Karpas-422 (cell line): ENCODE results near the gene MPDU1. TPM values are rescaled to one million over a fixed set of nuclear protein-coding genes. Genes with fewer than 3 reads are reported as not detected.
A peak's percentile ranks its signal among the peaks of the same experiment; 100 is the strongest.

Source experiments
- DNase-seq: peaks from one replicate; pipeline ENCODE4 v3.0.0-alpha.2; 2015
- H2AFZ ChIP-seq: fragments of 200-600 bp; sonication (generic); 2 replicates; pipeline ENCODE4 v1.6.1; 2014; ENCODE audit warnings: antibody characterized with exemption, low read length, mixed read lengths
- H3K27ac ChIP-seq: fragments of 200-600 bp; sonication (generic); 2 replicates; pipeline ENCODE4 v1.5.1; 2014; ENCODE audit warnings: mild to moderate bottlenecking, low read length, moderate library complexity
- H3K27me3 ChIP-seq: fragments of 200-600 bp; sonication (generic); 2 replicates; pipeline ENCODE4 v1.6.1; 2014; ENCODE audit warnings: low read length, mixed read lengths
- H3K36me3 ChIP-seq: fragments of 200-600 bp; sonication (generic); 2 replicates; pipeline ENCODE4 v1.6.1; 2014; ENCODE audit warnings: low read length, mixed read lengths; ENCODE audit not compliant: insufficient read depth
- H3K4me1 ChIP-seq: fragments of 200-600 bp; sonication (generic); 2 replicates; pipeline ENCODE4 v1.6.1; 2014; ENCODE audit warnings: mild to moderate bottlenecking, low read length, mixed read lengths
- H3K4me2 ChIP-seq: fragments of 200-600 bp; sonication (generic); 2 replicates; pipeline ENCODE4 v1.6.1; 2014; ENCODE audit warnings: low read length, low read depth, mild to moderate bottlenecking; ENCODE audit not compliant: poor library complexity, severe bottlenecking
- H3K4me3 ChIP-seq: fragments of 200-600 bp; sonication (generic); 2 replicates; pipeline ENCODE4 v1.5.1; 2014; ENCODE audit warnings: mild to moderate bottlenecking, antibody characterized with exemption, low read length, mixed read lengths
- H3K79me2 ChIP-seq: fragments of 200-600 bp; sonication (generic); 2 replicates; pipeline ENCODE4 v1.6.1; 2014; ENCODE audit warnings: mild to moderate bottlenecking, low read length, mixed read lengths
- H3K9ac ChIP-seq: fragments of 200-600 bp; sonication (generic); 2 replicates; pipeline ENCODE4 v1.6.0; 2014; ENCODE audit warnings: low read length
- H3K9me2 ChIP-seq: fragments of 200-600 bp; sonication (generic), shearing (Covaris generic); replicated peaks from 2 replicates; pipeline ENCODE4 v1.6.0; 2014; ENCODE audit warnings: mild to moderate bottlenecking, low read length, moderate library complexity; ENCODE audit not compliant: insufficient read depth
- H3K9me3 ChIP-seq: fragments of 300-700, 200-600 bp; sonication (generic); 2 replicates; pipeline ENCODE4 v1.6.1; 2014; ENCODE audit warnings: low read length, mixed read lengths
- H4K20me1 ChIP-seq: fragments of 200-600 bp; sonication (generic); 2 replicates; pipeline ENCODE4 v1.6.1; 2014; ENCODE audit warnings: mild to moderate bottlenecking, antibody characterized with exemption, low read length, low read depth; ENCODE audit not compliant: insufficient read depth
- total RNA-seq: library from RNA; depleted of rRNA; stranded (reverse); fragments of >200 nt; shearing (Covaris generic); gene quantifications from 2 replicates; pipeline ENCODE4 v1.2.3, GENCODE V29; 2014; ENCODE audit warnings: low replicate concordance

Gene MPDU1
- total RNA-seq, 1 experiment from 2014 or later, result 25.4 TPM

DNA sequence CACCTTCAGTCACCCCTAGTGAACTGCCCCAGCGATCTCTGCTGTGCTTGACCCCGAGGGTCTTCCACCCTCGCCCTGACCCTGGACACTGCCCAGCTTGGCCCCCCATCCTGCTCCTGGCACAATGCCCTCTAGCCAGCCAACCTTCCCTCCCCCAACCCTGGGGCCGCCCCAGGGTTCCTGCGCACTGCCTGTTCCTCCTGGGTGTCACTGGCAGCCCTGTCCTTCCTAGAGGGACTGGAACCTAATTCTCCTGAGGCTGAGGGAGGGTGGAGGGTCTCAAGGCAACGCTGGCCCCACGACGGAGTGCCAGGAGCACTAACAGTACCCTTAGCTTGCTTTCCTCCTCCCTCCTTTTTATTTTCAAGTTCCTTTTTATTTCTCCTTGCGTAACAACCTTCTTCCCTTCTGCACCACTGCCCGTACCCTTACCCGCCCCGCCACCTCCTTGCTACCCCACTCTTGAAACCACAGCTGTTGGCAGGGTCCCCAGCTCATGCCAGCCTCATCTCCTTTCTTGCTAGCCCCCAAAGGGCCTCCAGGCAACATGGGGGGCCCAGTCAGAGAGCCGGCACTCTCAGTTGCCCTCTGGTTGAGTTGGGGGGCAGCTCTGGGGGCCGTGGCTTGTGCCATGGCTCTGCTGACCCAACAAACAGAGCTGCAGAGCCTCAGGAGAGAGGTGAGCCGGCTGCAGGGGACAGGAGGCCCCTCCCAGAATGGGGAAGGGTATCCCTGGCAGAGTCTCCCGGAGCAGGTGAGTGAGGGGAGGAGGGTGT lies 24.9 kb upstream of the MPDU1 start, which contains the start of gene TNFSF13:
TNFSF13 (plus strand) TSS at position 207 of the 776 bp plus-strand sequence; CDS start at position 497, 290 bp downstream.
- Histone ChIP-seq H3K4me3 (no peak within 1 kb of the TSS), H3K4me2 (peak within 1 kb of the TSS; percentile 28), H3K9ac (peak within 1 kb of the TSS; percentile 38), H3K27me3 (no peaks in the 10 kb centered on the region), H3K9me2 (no peaks in the 10 kb centered on the region), H3K9me3 (no peaks in the 10 kb centered on the region), H3K27ac (no peak within 1 kb of the TSS), H2AFZ (no peak within 1 kb of the TSS), H3K36me3 (peaks cover 5% of the 10 kb centered on the region; the same call in 1 of the 2 replicates), H3K4me1 (peaks cover 38% of the 10 kb centered on the region), H4K20me1 (peaks cover 3% of the 10 kb centered on the region; the same call in 1 of the 2 replicates), H3K79me2 (peaks cover 27% of the 10 kb centered on the region)
- DNase-seq, result no peak

DNA sequence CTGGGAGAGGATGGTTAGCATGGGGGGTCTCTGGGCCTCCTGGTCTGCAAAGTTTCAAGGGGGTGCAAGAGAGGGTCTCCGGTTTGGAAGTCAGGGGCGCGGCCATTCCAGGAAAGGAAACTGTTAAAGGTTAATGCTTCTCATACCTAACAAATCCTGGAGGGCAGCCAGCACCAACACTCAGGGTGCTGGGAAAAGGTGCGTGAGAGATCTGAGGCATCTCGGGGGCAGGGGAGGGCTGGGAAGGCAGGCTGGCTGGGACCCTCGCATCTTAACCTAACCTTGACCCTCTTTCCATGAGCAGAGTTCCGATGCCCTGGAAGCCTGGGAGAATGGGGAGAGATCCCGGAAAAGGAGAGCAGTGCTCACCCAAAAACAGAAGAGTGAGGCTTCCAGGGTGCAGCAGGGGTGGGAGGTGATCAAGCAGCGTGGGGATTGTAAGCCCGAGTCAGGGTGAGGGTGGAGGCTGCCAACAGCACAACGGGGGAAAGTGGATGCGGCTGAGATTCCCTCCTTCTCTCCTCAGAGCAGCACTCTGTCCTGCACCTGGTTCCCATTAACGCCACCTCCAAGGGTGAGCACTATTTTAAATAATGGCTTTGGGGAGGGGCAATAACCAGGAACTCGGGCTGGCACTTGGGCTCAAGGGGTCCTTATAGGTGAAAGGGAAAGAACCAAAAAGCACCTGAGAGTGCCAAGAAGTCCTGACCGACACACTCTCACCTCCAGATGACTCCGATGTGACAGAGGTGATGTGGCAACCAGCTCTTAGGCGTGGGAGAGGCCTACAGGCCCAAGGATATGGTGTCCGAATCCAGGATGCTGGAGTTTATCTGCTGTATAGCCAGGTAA lies 24.1 kb upstream of the MPDU1 start:
- H3K79me2 ChIP-seq, result peaks cover 35% of the 10 kb centered on the region
- H3K27me3 ChIP-seq, result no peaks in the 10 kb centered on the region
- H3K4me3 ChIP-seq, result no peak overlapping the region
- no peak overlapping the region for H2AFZ ChIP-seq
- H3K36me3 ChIP-seq, result peaks cover 11% of the 10 kb centered on the region
- no peak for DNase-seq
- H3K9ac ChIP-seq, result no peak overlapping the region
- peak overlapping the region; percentile 88 for H3K4me2 ChIP-seq
- no peaks in the 10 kb centered on the region for H3K9me3 ChIP-seq
- peaks cover 44% of the 10 kb centered on the region for H3K4me1 ChIP-seq
- no peak overlapping the region for H3K27ac ChIP-seq
- H3K9me2 ChIP-seq, result no peaks in the 10 kb centered on the region
- H4K20me1 ChIP-seq, result peaks cover 3% of the 10 kb centered on the region; the same call in 1 of the 2 replicates

DNA sequence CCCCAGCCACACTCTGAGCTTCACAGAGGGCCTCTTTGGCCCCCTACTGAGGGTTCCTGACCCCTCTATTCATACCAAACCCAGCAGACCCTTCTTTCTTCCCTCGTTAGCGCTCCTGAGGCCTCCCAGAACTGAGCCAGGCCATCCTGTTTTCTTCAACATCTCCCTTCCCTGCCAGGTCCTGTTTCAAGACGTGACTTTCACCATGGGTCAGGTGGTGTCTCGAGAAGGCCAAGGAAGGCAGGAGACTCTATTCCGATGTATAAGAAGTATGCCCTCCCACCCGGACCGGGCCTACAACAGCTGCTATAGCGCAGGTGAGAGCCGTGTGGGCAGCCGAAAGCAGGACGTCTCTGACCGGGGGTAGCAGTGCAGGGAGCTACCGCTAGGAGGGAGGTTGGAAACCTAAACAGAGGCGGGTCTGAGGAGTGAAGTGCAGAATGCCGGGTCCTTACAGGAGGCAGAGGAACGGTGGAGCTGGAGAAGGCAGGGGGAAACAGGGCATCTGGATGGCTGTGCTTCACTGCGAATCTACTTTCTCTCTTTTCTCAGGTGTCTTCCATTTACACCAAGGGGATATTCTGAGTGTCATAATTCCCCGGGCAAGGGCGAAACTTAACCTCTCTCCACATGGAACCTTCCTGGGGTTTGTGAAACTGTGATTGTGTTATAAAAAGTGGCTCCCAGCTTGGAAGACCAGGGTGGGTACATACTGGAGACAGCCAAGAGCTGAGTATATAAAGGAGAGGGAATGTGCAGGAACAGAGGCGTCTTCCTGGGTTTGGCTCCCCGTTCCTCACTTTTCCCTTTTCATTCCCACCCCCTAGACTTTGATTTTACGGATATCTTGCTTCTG lies 23.3 kb upstream of the MPDU1 start:
- Histone ChIP-seq H3K4me2 (peak overlapping the region; percentile 88), H3K27me3 (no peaks in the 10 kb centered on the region), H3K4me1 (peaks cover 44% of the 10 kb centered on the region), H4K20me1 (peaks cover 9% of the 10 kb centered on the region; the same call in 1 of the 2 replicates), H3K9me2 (no peaks in the 10 kb centered on the region), H3K9ac (peak overlapping the region; percentile 87), H3K9me3 (no peaks in the 10 kb centered on the region), H3K79me2 (peaks cover 43% of the 10 kb centered on the region), H3K27ac (no peak overlapping the region), H3K36me3 (peaks cover 19% of the 10 kb centered on the region), H3K4me3 (peak overlapping the region; percentile 86), H2AFZ (no peak overlapping the region)
- peak; percentile 88 for DNase-seq

DNA sequence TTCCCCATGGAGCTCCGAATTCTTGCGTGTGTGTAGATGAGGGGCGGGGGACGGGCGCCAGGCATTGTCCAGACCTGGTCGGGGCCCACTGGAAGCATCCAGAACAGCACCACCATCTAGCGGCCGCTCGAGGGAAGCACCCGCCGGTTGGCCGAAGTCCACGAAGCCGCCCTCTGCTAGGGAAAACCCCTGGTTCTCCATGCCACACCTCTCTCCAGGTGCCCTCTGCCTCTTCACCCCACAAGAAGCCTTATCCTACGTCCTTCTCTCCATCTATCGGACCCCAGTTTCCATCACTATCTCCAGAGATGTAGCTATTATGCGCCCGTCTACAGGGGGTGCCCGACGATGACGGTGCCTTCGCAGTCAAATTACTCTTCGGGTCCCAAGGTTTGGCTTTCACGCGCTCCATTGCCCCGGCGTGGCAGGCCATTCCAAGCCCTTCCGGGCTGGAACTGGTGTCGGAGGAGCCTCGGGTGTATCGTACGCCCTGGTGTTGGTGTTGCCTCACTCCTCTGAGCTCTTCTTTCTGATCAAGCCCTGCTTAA lies 22.6 kb upstream of the MPDU1 start:
- Histone ChIP-seq H3K27me3 (no peaks in the 10 kb centered on the region), H3K36me3 (peaks cover 24% of the 10 kb centered on the region), H2AFZ (peak overlapping the region; percentile 92), H3K4me3 (peak overlapping the region; percentile 86), H3K9ac (peak overlapping the region; percentile 87), H4K20me1 (peaks cover 10% of the 10 kb centered on the region; the same call in 1 of the 2 replicates), H3K9me3 (no peaks in the 10 kb centered on the region), H3K4me2 (peak overlapping the region; percentile 88), H3K9me2 (no peaks in the 10 kb centered on the region), H3K27ac (peak overlapping the region; percentile 81), H3K79me2 (peaks cover 48% of the 10 kb centered on the region), H3K4me1 (peaks cover 44% of the 10 kb centered on the region)
- peak; percentile 92 for DNase-seq

DNA sequence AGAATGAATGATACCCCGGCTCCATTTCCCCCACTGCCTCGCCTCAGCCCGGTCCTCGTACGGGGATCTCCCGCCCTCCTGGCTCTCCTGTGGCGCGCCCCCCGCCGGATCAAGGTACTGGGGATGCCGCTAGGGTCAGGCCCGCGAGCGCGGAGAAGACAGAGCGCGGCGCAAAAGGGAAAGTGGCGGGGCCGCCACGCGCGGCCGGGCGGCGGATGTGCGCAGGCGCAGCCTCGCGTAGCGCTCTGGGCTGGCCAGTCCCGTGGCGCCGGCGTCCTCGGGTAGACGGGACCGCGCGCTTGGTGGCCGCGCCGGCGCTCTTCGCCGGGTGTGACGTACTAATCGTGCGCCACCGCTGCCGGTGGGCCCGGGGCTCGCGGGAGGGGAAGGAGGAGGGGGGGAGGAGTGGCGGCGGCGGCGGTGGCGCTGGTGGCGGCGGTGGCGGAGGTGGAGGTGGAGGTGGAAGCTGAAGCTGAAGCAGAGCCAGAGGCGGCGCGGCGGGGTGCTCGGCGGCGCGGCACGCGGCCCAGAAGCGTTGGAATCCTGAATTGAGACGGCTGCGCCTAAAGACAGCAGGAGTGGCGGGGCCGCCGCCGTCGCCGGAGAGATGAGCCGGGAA lies 22.0 kb upstream of the MPDU1 start, which contains the start of gene SENP3:
SENP3 (plus strand) TSS at position 331 of the 619 bp plus-strand sequence. CDS start 1,158 bp downstream, outside the sequence.
- peak within 1 kb of the TSS; percentile 87 for H3K9ac ChIP-seq
- peak within 1 kb of the TSS; percentile 88 for H3K4me2 ChIP-seq
- peak within 1 kb of the TSS; percentile 81 for H3K27ac ChIP-seq
- H3K36me3 ChIP-seq, result peaks cover 26% of the 10 kb centered on the region
- peaks cover 48% of the 10 kb centered on the region for H3K79me2 ChIP-seq
- no peaks in the 10 kb centered on the region for H3K9me2 ChIP-seq
- H3K4me3 ChIP-seq, result peak within 1 kb of the TSS; percentile 86
- no peaks in the 10 kb centered on the region for H3K27me3 ChIP-seq
- peaks cover 44% of the 10 kb centered on the region for H3K4me1 ChIP-seq
- H3K9me3 ChIP-seq, result no peaks in the 10 kb centered on the region
- H4K20me1 ChIP-seq, result peaks cover 10% of the 10 kb centered on the region; the same call in 1 of the 2 replicates
- peak; percentile 96 for DNase-seq
- peak within 1 kb of the TSS; percentile 92 for H2AFZ ChIP-seq

DNA sequence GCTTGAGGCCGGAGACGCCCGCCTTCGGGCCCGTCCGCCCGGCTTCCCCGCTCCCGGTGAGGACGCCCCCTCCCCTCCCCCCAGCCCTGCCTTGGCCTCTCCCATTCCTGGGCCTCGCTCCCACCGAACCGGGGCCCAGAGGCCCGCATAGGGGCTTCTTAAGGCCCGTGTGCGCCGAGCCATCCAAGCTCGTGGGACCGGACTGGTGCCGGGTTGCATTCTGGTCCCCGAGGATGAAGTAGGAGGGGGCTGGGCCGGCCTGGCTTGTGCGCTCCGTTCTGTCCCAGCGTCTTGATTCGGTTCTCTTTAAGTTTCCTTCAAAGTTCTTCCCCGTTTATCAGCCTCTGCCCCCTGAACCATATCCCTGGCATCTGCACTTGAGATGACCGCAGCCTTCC lies 21.4 kb upstream of the MPDU1 start:
- peak overlapping the region; percentile 86 for H3K4me3 ChIP-seq

More for the DNA sequence above, 21.4 kb upstream of the MPDU1 start:
- Histone ChIP-seq H3K9ac (peak overlapping the region; percentile 87), H3K36me3 (peaks cover 31% of the 10 kb centered on the region), H3K9me3 (no peaks in the 10 kb centered on the region), H3K4me2 (peak overlapping the region; percentile 88), H3K27me3 (no peaks in the 10 kb centered on the region), H4K20me1 (peaks cover 10% of the 10 kb centered on the region; the same call in 1 of the 2 replicates), H2AFZ (no peak overlapping the region), H3K9me2 (no peaks in the 10 kb centered on the region), H3K79me2 (peaks cover 48% of the 10 kb centered on the region), H3K4me1 (peaks cover 44% of the 10 kb centered on the region), H3K27ac (peak overlapping the region; percentile 62)
- DNase-seq, result peak; percentile 72
